HG02870 (cell line): ENCODE data around the gene C3orf70.

ENCODE experiments used
- ATAC-seq: cut with Tn5 transposase; IDR thresholded peaks from one replicate; pipeline ENCODE4 v1.9.1; 2021; ENCODE audit warnings: mild to moderate bottlenecking, moderate library complexity; ENCODE audit not compliant: unreplicated experiment

C3orf70 gene

DNA sequence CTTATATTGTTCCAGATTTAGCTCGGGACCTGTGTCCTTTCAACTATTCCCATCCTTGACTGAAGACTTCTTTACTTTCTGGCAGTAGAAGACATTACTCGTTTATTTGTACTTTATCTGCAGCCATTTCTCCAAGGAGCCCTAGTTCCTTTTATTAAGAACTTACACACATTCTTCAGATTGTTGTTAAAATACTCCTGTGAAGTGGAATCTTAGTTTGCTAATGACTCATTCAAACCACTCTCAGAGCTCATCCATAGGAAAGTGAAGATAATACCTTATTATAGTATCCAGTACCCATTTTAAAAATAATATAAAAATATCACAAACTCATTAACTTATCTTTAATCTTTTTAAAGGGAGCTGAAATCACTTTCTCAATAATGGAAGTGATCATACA, 63.5 kb downstream of the C3orf70 start:
- no peak for ATAC-seq

DNA sequence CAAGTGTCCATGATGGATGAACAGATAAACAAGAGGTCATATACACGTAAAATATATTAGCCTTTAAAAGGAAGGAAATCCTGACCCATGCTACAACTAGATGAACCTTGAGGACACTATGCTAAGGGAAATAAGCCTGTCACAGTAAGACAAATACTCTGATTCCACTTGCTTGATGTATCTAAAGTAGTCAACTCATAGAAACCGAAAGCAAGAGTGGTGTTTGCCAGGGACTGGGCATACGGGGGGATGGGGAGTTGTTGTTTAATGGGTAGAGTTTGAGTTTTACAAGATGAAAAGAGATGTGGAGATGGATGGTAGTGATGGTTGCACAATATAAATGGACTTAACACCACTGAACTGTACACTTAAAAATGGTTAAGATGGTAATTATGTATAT, 65.4 kb downstream of the C3orf70 start:
- ATAC-seq = no peak

DNA sequence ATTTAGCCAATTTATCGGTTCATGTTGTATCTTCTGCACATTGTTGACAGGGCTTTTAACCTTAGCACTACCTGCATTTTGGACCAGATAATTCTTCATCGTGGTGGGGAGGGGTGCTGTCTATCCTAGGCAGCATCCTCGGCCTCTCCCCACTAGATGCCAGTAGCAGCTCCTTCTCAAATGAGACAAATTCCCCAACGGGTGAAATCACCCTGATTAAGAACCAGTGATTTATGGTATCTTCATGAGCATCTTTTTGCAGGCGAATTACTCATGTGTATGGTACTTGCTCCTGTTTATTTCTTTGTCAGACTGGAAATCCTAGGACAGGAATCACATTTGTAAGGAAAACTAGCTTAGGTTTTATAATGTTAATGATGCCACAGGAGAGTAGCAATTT, 68.0 kb downstream of the C3orf70 start:
- ATAC-seq = no peak

- no peak for ATAC-seq
These were observed 68.5 kb downstream of the C3orf70 start for GRCh38 chr3:185084402-185084801.

- ATAC-seq = no peak
These were observed 70.0 kb downstream of the C3orf70 start for GRCh38 chr3:185082829-185083228.

DNA sequence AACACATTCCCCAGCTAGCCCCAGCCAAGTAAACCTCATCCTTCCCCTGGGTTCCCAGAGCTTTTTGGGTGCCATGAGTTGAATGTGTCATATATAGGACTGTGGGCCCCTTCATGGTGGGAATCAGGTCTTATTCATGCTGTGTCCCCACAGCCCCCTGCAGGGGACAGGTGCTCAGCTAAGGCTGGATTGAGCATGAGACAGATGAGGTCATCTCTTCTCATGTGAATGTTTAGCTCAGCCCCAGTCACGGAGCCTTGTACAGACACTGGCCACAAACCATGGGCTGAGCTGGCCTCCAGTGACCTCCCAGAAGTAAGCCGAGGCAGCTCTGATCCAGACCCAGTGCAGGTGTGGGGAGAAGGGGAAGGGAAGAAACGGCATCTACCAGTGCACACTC, 70.7 kb downstream of the C3orf70 start:
- no peak for ATAC-seq

GRCh38 chr3:185081521-185081920, 71.3 kb downstream of the C3orf70 start:
- ATAC-seq = no peak

- no peak for ATAC-seq
These were observed 73.2 kb downstream of the C3orf70 start for GRCh38 chr3:185079625-185080024.

GRCh38 chr3:185076219-185076618, 76.6 kb downstream of the C3orf70 start:
- ATAC-seq = no peak

DNA sequence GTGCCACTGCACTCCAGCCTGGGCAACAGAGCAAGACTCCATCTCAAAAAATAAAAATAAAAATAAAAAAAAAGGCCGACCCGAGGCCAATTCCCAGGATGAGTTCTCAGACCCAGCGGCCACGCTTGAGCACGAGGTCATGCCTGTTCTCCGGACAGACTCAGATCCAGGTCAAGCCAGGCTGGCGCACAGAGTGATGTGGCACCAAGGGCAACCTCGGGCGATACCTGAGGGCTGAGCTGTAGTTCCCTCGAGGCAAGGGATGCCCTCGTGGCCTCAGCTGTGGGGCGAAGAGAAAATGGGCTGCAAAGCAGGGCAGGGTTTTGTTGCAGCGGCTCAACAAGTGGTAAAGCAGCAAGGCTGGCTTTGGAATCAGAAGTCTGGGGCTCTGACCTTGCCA, 77.3 kb downstream of the C3orf70 start:
- ATAC-seq = no peak

DNA sequence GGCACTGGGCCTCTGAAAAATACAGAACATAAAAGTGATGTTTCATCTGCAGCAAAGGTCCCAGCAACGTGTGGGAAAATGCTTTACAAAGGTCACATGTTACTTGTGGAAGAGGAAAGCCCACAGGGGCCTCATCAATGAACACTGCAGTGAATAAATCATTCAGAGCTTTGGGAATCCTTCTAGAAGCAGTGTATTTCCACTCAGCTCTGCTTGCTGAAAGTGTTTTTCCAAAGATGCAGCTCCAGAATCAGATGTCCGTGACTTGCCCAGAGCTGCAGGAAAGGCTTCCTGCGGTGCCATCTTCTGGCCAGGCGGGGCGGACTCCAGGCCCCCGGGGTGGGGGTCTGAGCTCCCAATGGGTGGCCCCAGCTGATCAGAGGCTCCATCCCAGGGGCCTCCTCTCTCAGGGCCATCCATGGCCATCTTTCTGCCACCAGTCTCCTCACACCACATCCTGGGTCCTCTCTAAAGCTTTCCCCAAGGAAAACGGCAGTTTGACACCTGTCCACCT, 81.5 kb downstream of the C3orf70 start:
- no peak for ATAC-seq

DNA sequence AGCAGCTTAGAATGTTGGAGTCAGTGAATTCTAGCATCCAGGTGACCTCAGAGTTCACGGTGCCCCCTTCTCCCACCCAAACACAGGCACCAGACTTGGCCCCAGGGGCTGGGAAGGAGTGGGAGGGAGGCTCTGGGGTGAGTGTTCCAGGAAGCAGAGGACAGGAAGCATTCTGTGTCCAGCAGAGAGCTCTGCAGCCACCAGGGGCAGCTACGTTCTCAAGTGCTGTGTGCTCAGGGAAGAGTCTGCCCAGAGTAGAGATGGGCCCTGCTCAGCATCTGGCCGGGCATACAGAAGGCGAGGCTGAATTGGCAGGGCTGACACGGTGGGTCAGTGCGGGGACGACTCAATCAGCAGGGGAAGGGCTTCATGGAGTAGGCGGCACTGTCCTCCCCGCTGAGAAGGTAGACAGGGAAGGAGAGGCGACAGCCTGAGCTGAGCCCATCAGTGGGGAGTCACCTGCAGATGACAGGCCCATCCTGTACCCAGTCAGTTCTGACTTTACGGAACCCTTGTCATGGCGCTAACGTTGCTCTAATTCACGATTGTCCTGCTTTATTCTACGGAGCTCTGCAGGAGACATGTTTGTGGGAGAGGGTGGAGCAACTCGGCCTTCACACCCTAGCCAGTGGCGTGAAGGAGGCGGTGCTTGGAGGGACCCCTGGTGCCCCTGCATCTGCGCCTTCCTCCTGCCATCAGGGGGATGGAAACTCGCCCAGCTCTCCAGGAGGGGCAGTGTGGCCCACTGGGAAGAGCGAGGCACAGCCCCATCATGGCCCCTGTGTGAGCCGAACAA, 82.2 kb downstream of the C3orf70 start:
- ATAC-seq = no peak

GRCh38 chr3:185069037-185070030, 83.5 kb downstream of the C3orf70 start:
- ATAC-seq = no peak

GRCh38 chr3:185067173-185067572, 85.7 kb downstream of the C3orf70 start:
- ATAC-seq = no peak

- ATAC-seq = no peak
These were observed 86.6 kb downstream of the C3orf70 start for GRCh38 chr3:185066251-185066650.

DNA sequence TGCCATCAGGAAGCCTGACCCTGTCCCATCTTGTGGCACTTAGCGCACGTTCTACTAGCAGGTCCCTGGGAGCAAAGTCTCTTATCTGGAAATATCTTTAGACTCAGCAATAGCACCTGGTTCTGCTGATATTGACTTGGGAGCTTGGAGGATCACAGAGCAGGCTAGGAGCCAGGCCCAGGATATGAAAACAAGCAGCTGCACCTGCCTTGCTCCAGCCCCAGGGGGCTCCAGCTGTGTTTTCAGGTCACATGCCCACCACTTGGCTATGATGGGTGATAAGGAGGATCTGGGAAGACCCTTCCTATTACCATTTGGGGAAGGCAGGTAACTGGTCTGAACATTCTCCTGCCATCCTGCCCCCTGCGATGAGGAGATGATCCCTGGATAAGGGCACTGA, 87.8 kb downstream of the C3orf70 start:
- no peak for ATAC-seq

DNA sequence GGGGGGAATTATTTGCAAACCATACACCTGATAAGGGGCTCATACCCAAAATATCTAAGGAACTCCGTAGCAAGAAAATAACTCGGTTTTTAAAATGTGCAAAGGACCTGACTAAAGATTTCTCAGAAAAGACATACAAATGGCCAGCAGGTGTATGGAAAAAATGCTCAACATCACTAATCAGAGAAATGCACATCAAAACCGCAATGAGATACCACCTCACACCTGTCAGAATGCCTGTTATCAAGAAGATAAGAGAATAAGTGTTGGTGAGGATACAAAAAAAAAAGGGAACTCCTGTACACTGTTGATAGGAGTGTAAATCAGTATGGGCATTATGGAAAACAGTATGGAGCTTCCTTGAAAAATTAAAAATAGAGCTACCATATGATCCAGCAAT, 89.4 kb downstream of the C3orf70 start:
- ATAC-seq = no peak

DNA sequence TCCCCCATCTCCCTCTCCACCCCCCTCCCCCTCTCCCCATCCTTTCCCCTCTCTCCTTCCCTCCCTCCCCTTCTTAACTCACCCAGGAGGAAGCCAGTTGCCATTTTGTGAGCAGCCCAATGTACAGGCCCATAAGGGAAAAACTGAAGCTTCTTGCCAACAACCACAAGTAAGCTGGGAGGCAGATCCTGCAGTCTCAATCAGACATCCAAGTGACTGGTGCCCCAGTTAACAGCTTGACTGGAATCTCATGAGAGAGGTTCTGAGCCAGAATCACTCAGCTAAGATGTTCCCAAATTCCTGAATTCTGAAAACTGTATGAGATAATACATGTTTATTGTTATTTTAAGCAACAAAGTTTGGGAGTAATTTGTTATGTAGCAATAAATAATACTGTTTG, 90.7 kb downstream of the C3orf70 start:
- ATAC-seq = no peak

- no peak for ATAC-seq
These were observed 92.2 kb downstream of the C3orf70 start for GRCh38 chr3:185060655-185061054.

DNA sequence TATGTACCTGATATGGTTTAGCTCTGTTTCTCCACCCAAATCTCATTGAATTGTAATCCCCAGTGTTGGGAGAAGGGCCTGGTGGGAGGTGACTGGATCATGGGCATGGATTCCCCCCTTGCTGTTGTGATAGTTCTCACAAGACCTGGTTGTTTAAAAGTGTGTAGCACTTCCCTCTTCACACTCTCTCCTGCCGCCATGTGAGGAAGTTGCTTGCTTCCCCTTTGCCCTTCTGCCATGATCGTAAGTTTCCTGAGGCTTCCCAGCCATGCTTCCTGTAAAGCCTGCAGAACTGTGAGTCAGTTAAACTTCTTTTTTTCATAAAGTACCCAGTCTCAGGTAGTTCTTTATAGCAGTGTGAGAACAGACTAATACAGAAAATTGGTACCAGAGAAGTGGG, 93.1 kb downstream of the C3orf70 start:
- no peak for ATAC-seq

DNA sequence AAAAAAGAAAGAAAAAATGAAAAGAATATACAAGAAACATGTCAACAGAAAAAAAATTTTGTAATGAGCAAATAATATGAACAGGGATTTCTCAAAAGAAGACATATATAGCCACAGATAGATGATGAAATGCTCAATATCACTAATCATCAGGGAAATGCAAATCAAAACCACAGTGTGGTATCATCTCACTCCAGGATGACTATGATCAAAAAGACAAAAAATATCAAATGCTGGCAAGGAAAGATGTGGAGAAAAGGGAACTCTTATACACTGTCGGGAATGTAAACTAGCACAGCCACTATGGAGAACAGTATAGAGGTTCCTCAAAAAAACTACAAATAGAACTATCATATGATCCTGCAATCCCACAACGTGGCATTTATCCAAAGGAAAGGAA, 94.1 kb downstream of the C3orf70 start:
- no peak for ATAC-seq

- ATAC-seq = no peak
These were observed 95.0 kb downstream of the C3orf70 start for GRCh38 chr3:185057829-185058228.
